NOMO-1 treated with dmso at 0.1 percent for 144 hours (cell line): ENCODE measurements around the gene PSPN.

ENCODE experiments used
- DNase-seq: peaks from one replicate; lab custom pipeline; 2025; ENCODE audit not compliant: unreplicated experiment; lab: John Stamatoyannopoulos, UW

The PSPN gene

GRCh38 chr19:6375411-6376010, at the start of gene PSPN:
Gene PSPN (minus strand): TSS chr19:6375933. CDS start chr19:6375849, 84 bp downstream.
- no peak for DNase-seq

- DNase-seq, result peak; percentile 100
These were observed 49.4 kb upstream of the PSPN start for GRCh38 chr19:6424939-6425731.

- no peak for DNase-seq
These were observed 48.6 kb upstream of the PSPN start, which contains the start of gene KHSRP for GRCh38 chr19:6424195-6424938. Gene KHSRP (minus strand): TSS chr19:6424811. CDS start chr19:6424701, 110 bp downstream.

- DNase-seq, result no peak
These were observed 47.9 kb upstream of the PSPN start for GRCh38 chr19:6423499-6424194.

GRCh38 chr19:6421075-6422014, 45.6 kb upstream of the PSPN start:
- DNase-seq, result no peak

GRCh38 chr19:6418562-6418932, 42.8 kb upstream of the PSPN start:
- DNase-seq, result no peak

- no peak for DNase-seq
These were observed 42.2 kb upstream of the PSPN start for GRCh38 chr19:6417713-6418561.

- no peak for DNase-seq
These were observed 41.1 kb upstream of the PSPN start for GRCh38 chr19:6416658-6417405.

- DNase-seq, result no peak
These were observed 40.0 kb upstream of the PSPN start for GRCh38 chr19:6415591-6416190.

GRCh38 chr19:6414793-6415590, 39.3 kb upstream of the PSPN start:
- no peak for DNase-seq

GRCh38 chr19:6413721-6414643, 38.2 kb upstream of the PSPN start:
- DNase-seq, result no peak

GRCh38 chr19:6413291-6413690, 37.6 kb upstream of the PSPN start:
- DNase-seq, result no peak

- no peak for DNase-seq
These were observed 36.8 kb upstream of the PSPN start for GRCh38 chr19:6412447-6413091.

- DNase-seq, result no peak
These were observed 36.3 kb upstream of the PSPN start for GRCh38 chr19:6412061-6412446.

GRCh38 chr19:6409346-6409745, 33.6 kb upstream of the PSPN start:
- DNase-seq, result no peak

- no peak for DNase-seq
These were observed 30.7 kb upstream of the PSPN start for GRCh38 chr19:6406401-6406800.
